Measurements from ENCODE around the gene RHEB.

GRCh38 chr7:151477867-151478266 is 41.8 kb downstream of the RHEB start:
- no peak for TF ChIP-seq CTCF (IDR thresholded peaks at IDR 0.05; ENCODE audit: low read depth, low read length)
- no peak for TF ChIP-seq EZH2phosphoT487 (IDR thresholded peaks at IDR 0.05; ENCODE audit: low read depth)
